NCI-H2029 treated with DMSO at 0.1 percent for 48 hours (cell line): ENCODE measurements around the gene RPS2.
A peak's percentile ranks its signal among the peaks of the same experiment; 100 is the strongest.
"Not testable (repeated sequence)": the region's sequence is repeated elsewhere in the genome, so short reads cannot be mapped to it uniquely, and the experiment has no call there.

Source experiments
- DNase-seq: peaks from one replicate; lab custom pipeline; 2025; lab: John Stamatoyannopoulos, UW

Gene RPS2

GRCh38 chr16:1962161-1963153 lies 2.2 kb downstream of the RPS2 start:
- DNase-seq: not testable (repeated sequence)

- no peak for DNase-seq
Observed at GRCh38 chr16:1961651-1962067, 3.0 kb downstream of the RPS2 start.

DNA sequence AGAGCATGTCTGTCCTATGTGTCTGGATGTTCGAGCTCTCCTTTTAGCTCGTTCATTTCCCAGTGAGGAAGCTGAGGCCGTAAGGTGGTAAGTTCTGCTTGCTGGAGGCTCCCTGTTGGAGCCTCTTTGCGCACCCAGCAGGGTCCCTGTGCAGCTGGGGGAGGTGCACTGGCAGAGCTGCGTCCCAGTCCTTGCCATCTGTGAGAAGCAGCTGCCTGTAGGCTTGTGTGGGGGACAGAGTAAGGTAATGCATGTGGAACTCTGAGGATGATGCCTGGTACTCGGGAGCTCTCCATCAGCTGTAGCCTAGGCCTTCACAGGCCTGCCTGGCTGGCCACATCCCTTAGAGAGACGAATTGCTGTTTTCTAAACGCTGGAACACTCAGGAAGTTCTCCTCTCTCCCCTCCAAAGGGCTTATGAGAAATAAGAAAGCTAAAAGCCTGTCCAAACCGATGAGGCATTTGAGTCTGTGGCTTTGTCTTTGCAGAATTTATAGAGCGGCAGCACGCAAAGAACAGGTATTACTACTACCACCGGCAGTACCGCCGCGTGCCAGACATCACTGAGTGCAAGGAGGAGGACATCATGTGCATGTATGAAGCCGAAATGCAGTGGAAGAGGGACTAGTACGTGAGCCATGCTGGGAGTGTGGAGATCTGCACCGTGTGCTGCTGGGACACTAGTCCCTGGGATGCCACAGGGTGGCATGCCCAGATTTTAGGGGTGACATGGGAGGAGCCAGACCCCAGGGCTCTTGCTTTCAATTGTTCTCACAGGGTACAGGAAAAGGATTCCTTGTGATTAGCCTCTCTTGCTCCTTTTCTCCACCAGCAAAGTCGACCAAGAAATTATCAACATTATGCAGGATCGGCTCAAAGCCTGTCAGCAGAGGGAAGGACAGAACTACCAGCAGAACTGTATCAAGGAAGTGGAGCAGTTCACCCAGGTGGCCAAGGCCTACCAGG lies 3.7 kb downstream of the RPS2 start:
- no peak for DNase-seq

- peak; percentile 43 for DNase-seq
Observed at GRCh38 chr16:1959269-1960039, 5.2 kb downstream of the RPS2 start, which contains the start of gene NDUFB10. Gene NDUFB10 (plus strand): TSS chr16:1959538. CDS start chr16:1959625, 87 bp downstream.

- no peak for DNase-seq
Observed at GRCh38 chr16:1958715-1959268, 5.8 kb downstream of the RPS2 start.

DNA sequence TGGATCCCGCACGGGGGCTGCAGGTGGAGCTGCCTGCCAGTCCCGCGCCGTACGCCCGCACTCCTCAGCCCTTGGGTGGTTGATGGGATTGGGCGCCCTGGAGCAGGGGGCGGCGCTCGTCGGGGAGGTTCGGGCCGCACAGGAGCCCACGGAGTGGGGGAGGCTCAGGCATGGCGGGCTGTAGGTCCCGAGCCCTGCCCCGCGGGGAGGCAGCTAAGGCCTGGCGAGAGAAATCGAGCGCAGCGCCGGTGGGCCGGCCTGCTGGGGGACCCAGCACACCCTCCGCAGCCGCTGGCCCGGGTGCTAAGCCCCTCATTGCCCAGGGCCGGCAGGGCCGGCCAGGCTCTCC lies 6.5 kb downstream of the RPS2 start:
- not testable (repeated sequence) for DNase-seq

- DNase-seq: not testable (repeated sequence)
Observed at GRCh38 chr16:1957434-1958142, 7.0 kb downstream of the RPS2 start.

- no peak for DNase-seq
Observed at GRCh38 chr16:1953734-1954133, 10.9 kb downstream of the RPS2 start.

DNA sequence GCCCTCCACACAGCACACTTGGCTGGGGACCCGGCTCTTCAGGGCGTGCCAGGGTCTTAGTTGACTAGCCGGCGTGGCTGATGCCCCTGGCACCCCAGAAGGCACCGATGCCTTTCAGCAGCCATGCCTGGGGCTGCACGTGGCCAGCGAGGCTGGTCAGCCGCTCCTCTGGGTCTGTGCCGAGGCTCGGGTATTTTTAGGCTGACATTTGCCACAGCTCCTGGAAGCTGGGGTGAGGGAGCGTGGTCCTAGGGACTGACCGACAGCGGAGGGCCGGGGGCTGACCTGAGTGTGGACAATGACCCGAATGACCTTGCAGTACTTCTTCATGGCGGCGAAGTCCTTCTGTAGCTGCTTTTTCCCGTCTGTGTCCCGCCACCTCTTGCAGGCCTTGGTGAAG lies 14.1 kb downstream of the RPS2 start:
- DNase-seq: no peak

DNA sequence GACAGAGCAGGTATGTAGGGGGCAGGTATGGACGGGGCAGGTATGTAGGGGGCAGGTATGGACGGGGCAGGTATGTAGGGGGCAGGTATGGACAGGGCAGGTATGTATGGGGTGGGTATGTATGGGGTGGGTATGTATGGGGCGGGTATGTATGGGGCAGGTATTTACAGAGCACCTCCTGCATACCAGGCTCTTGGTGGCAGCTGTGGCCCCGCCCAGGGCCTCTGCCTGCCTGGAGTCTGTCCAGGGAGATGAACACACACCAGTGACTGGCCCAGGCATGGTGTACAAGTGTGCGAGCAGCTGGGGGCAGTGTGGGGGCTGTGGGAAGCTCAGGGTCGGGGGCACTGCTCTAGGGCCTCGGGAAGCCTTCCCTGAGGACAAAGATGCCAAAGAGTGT lies 14.6 kb downstream of the RPS2 start:
- no peak for DNase-seq

DNA sequence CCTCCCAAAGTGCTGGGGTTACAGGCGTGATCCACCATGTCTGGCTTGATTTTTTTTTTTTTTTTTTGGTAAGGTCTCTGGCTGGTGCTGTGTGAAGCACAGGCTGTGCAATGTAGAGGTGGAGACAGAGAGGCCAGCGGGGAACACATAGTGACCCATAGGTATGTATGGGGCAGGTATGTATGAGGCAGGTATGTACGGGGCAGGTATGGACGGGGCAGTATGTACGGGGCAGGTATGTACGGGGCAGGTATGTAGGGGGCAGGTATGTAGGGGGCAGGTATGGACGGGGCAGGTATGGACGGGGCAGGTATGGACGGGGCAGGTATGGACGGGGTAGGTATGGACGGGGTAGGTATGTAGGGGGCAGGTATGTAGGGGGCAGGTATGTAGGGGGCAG lies 15.1 kb downstream of the RPS2 start:
- DNase-seq: no peak

GRCh38 chr16:1947369-1947670 lies 17.3 kb downstream of the RPS2 start:
- no peak for DNase-seq

- no peak for DNase-seq
Observed at GRCh38 chr16:1946495-1947368, 17.9 kb downstream of the RPS2 start.

DNA sequence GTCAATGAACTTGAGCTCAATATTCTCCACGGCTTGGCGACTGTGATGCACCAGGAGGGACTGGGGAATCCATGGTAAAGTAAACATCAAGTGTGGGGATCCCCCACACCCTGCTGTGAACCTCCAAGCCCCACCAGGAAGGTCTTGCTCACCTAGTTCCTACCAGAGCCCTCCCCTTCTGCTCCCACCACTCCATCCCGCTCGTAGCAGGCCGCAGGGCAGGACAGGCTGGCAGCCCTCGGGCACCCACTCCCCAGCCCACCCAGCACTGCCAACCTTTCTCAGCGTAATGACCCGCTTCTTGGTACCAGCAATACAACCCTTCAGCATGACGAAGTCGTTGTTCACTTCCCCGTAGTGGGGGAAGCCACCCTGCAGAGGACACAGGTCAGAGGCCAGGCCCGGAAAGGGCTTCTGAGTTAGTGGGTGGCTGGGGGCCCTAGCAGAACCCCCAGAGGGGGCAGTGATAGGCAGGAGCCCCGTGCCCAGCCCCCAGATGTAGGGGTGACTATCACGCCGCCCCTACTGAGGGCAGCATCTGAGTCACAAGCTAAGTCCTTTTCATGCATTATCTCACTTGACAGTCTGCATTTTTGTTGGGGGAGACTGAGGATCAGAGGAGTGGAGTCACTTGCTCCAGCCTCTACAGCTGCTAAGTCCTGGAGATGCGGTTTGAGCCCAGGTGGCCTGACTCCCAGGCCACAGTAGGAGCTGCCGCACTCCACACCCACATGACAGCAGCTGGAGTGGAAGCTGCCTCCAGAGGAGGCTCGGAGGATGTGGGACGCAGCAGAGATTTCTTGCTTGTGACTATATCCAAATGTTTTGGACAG lies 18.9 kb downstream of the RPS2 start:
- DNase-seq: no peak

DNA sequence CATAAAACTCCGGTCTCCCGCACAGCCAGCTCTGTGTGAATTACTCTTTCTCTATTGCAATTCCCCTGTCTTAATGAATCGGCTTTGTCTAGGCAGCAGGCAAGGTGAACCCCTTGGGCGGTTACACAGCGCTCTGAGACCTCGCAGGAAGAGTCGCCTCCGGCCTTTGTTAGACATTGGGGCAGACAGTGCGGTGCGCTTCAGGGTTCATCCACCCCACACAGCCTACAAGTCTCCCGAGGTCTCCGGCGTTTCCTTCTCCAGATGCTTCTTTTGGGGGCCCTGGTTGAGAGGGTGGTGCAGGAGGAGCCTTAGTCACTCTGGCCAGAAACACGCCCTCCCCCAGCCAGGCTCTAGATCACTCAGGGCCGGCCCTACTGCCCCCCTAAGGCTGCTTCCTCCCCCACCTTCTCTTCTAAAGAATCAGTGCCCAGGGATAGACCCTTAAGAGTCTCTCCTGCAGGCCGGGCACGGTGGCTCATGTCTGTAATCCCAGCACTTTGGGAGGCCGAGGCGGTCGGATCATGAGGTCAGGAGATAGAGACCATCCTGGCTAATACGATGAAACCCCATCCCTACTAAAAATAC lies 19.9 kb downstream of the RPS2 start:
- no peak for DNase-seq

DNA sequence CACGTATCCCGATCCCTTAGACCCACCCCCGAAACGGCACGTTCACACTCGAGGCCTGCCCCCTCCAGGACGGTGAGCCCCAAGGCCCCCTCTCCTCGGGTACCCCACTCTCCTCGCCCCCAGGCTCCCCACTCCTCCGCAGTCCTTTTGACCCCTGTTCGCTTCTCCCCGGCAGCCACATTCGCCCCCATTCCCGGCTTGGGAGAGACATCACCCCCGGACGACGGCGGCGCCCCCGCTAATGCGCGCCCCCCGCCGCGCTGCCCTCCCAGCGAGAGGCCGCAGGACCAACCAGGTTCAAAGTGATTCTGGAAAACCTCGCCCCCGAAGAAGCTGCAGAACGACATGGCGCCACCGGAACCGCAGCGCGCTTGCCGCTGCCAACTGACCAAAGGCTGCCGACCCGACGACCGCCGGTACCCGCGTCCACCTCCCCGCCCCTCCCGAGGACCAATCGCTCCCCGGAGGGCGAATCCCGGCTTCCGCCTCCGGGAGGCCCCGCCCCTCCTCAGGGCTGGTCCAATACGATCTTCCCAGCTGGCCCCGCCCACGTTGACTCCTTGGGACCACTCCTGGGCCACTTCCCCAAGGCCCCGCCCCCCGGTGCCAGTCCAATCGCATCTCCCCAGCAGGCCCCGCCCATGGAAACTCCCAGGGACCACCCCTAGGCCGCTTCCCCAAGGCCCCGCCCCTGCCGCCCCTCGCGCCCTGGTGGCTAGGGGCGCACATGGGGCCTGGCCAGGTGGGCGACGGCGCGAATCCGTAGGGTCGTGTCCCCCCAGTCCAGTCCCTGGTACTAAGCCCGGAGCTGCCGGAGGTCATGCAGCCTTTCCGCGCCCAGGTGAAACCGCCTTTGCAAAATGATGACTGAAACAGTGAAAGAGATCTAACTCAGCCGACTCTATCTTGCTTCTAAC lies 21.6 kb downstream of the RPS2 start, which contains the start of gene MSRB1:
Gene MSRB1, minus strand, starts transcription at position 390 of the 917 bp plus-strand sequence. Its CDS starts 43 bp downstream, at position 347.
- DNase-seq: peak; percentile 90

- no peak for DNase-seq
Observed at GRCh38 chr16:1942047-1942809, 22.4 kb downstream of the RPS2 start.
